ENCODE measurements around the gene UGT1A10.

DNA sequence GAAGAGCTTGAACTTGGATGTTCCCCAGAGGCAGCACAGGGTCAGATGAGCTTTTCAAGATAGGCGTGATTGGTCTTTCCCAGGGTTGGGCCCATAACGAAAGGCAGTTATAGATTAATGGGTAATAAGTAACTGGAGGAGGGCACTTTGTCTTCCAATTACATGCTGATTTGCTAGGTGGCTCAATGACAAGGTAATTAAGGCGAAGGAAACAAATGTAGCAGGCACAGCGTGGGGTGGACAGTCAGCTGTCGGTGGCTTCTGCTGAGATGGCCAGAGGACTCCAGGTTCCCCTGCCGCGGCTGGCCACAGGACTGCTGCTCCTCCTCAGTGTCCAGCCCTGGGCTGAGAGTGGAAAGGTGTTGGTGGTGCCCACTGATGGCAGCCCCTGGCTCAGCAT, 82.3 kb downstream of the UGT1A10 start, which contains the start of gene UGT1A4:
- TF ChIP-seq, protein P1, sequence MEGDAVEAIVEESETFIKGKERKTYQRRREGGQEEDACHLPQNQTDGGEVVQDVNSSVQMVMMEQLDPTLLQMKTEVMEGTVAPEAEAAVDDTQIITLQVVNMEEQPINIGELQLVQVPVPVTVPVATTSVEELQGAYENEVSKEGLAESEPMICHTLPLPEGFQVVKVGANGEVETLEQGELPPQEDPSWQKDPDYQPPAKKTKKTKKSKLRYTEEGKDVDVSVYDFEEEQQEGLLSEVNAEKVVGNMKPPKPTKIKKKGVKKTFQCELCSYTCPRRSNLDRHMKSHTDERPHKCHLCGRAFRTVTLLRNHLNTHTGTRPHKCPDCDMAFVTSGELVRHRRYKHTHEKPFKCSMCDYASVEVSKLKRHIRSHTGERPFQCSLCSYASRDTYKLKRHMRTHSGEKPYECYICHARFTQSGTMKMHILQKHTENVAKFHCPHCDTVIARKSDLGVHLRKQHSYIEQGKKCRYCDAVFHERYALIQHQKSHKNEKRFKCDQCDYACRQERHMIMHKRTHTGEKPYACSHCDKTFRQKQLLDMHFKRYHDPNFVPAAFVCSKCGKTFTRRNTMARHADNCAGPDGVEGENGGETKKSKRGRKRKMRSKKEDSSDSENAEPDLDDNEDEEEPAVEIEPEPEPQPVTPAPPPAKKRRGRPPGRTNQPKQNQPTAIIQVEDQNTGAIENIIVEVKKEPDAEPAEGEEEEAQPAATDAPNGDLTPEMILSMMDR (IDR thresholded peaks at IDR 0.05) = no peak
- no peak for TF ChIP-seq ZFX (IDR thresholded peaks at IDR 0.05; ENCODE audit: borderline replicate concordance)
